ENCODE data around the gene FAU. TPM values are rescaled to one million over a fixed set of nuclear protein-coding genes. Genes with fewer than 3 reads are reported as not detected.

Gene FAU
- total and polyA plus RNA-seq, 2 of the 13 experiments (the other 11 are each of a cell fraction or from before 2014, with no cell fraction given): 374 to 869 TPM

- TF ChIP-seq SP1 (IDR thresholded peaks at IDR 0.05) (no peak), SP1 (CRISPR knock-in tag; IDR thresholded peaks at IDR 0.05) (peak; percentile 70), NFATC3 (CRISPR knock-in tag; IDR thresholded peaks at IDR 0.05) (0 out of 2 replicates have a peak, but pooled peaks have one; percentile 80), ZNF234 (CRISPR knock-in tag; conservative IDR thresholded peaks at IDR 0.05) (0 out of 2 replicates have a peak, but pooled peaks have one; percentile 36), CEBPB (IDR thresholded peaks at IDR 0.05; ENCODE audit: borderline replicate concordance, low read depth, low read length) (no peak), MXI1 (IDR thresholded peaks at IDR 0.05; ENCODE audit: borderline replicate concordance, low read depth, low read length) (peak; percentile 64; the same call in 1 of the 3 replicates), XBP1 (CRISPR knock-in tag; IDR thresholded peaks at IDR 0.05) (no peak; the same call in 1 of the 2 replicates), ZNF350 (CRISPR knock-in tag; IDR thresholded peaks at IDR 0.05; ENCODE audit: borderline replicate concordance, low read depth) (0 out of 2 replicates have a peak, but pooled peaks have one; percentile 8), ZNF747 (CRISPR knock-in tag; IDR thresholded peaks at IDR 0.05; ENCODE audit: borderline replicate concordance) (peak; percentile 88), ZSCAN12 (CRISPR knock-in tag; IDR thresholded peaks at IDR 0.05) (no peak), SPEN (CRISPR knock-in tag; IDR thresholded peaks at IDR 0.05; ENCODE audit: low read depth) (peak; percentile 91), BRD4 (CRISPR knock-in tag; IDR thresholded peaks at IDR 0.05) (peak; percentile 69), SMAD3 (CRISPR knock-in tag; IDR thresholded peaks at IDR 0.05) (no peak; the same call in 1 of the 2 replicates), ZBTB43 (CRISPR knock-in tag; conservative IDR thresholded peaks at IDR 0.05) (no peak; the same call in 1 of the 2 replicates), GTF3A (CRISPR knock-in tag; conservative IDR thresholded peaks at IDR 0.05) (no peak), ZNF383 (CRISPR knock-in tag; IDR thresholded peaks at IDR 0.05; ENCODE audit: borderline replicate concordance) (no peak), SP2 (CRISPR knock-in tag; IDR thresholded peaks at IDR 0.05) (no peak), TCF7L2 (IDR thresholded peaks at IDR 0.05; ENCODE audit: low read depth, low read length) (no peak), ZNF710 (CRISPR knock-in tag; IDR thresholded peaks at IDR 0.05; ENCODE audit: borderline replicate concordance) (0 out of 2 replicates have a peak, but pooled peaks have one; percentile 72), ZNF10 (CRISPR knock-in tag; IDR thresholded peaks at IDR 0.05; ENCODE audit: borderline replicate concordance, low read depth) (no peak), FOSL2 (CRISPR knock-in tag; IDR thresholded peaks at IDR 0.05) (peak; percentile 64), RAD21 (CRISPR knock-in tag; IDR thresholded peaks at IDR 0.05) (0 out of 2 replicates have a peak, but pooled peaks have one; percentile 18), ZNF790 (CRISPR knock-in tag; IDR thresholded peaks at IDR 0.05; ENCODE audit: borderline replicate concordance) (no peak), KAT2B (IDR thresholded peaks at IDR 0.05; ENCODE audit: borderline replicate concordance, low read depth, low read length) (no peak), CREB3 (CRISPR knock-in tag; IDR thresholded peaks at IDR 0.05) (0 out of 2 replicates have a peak, but pooled peaks have one; percentile 43), YY1 (IDR thresholded peaks at IDR 0.05; ENCODE audit: insufficient read depth, insufficient replicate concordance, low read depth, low read length) (peak; percentile 41), ZSCAN30 (CRISPR knock-in tag; IDR thresholded peaks at IDR 0.05) (0 out of 2 replicates have a peak, but pooled peaks have one; percentile 60), RXRA (CRISPR knock-in tag; IDR thresholded peaks at IDR 0.05) (peak; percentile 73)
These were observed 12.5 kb upstream of the FAU start, which contains the start of gene SYVN1 (continued) for GRCh38 chr11:65134240-65134951.

Data from HepG2 (cell line).